GM23248 (cell line): ENCODE data around the gene SYNRG. TPM values are rescaled to one million over a fixed set of nuclear protein-coding genes. Genes with fewer than 3 reads are reported as not detected.
"Not testable (repeated sequence)": the region's sequence is repeated elsewhere in the genome, so short reads cannot be mapped to it uniquely, and the experiment has no call there.

Experiments used
- DNase-seq: peaks from one replicate; pipeline ENCODE4 v3.0.0-alpha.2; 2015
- H2AFZ ChIP-seq: fragments of 200-600 bp; sonication (generic); 2 replicates; pipeline ENCODE4 v1.6.1; 2016; ENCODE audit warnings: antibody characterized with exemption
- H3F3A ChIP-seq: fragments of 200-600 bp; sonication (generic); 2 replicates; pipeline ENCODE4 v1.6.1; 2016; ENCODE audit warnings: mild to moderate bottlenecking, antibody characterized with exemption, mixed run types; ENCODE audit not compliant: insufficient read depth
- H3K27ac ChIP-seq: fragments of 200-600 bp; sonication (generic); 2 replicates; pipeline ENCODE4 v1.5.1; 2016; ENCODE audit warnings: mild to moderate bottlenecking
- H3K27me3 ChIP-seq: fragments of 200-600 bp; sonication (generic); replicated peaks from 2 replicates; pipeline ENCODE4 v1.6.1; 2016; ENCODE audit warnings: mild to moderate bottlenecking; ENCODE audit not compliant: insufficient read depth
- H3K36me3 ChIP-seq: fragments of 200-600 bp; sonication (generic); 2 replicates; pipeline ENCODE4 v1.6.1; 2016; ENCODE audit warnings: low read depth, mild to moderate bottlenecking
- H3K4me1 ChIP-seq: fragments of 200-600 bp; sonication (generic); 2 replicates; pipeline ENCODE4 v1.6.1; 2016; ENCODE audit warnings: mild to moderate bottlenecking; ENCODE audit not compliant: insufficient read depth
- H3K4me2 ChIP-seq: fragments of 200-600 bp; sonication (generic); one replicate; pipeline ENCODE4 v1.6.1; 2016; ENCODE audit warnings: mild to moderate bottlenecking; ENCODE audit not compliant: unreplicated experiment
- H3K4me3 ChIP-seq: fragments of 200-600 bp; sonication (generic); 2 replicates; pipeline ENCODE4 v1.5.1; 2016; ENCODE audit warnings: mild to moderate bottlenecking
- H3K79me2 ChIP-seq: fragments of 200-600 bp; sonication (generic); 2 replicates; pipeline ENCODE4 v1.6.1; 2016; ENCODE audit warnings: mild to moderate bottlenecking; ENCODE audit not compliant: insufficient read depth
- H3K9ac ChIP-seq: fragments of 200-600 bp; sonication (generic); 2 replicates; pipeline ENCODE4 v1.6.1; 2016; ENCODE audit warnings: mild to moderate bottlenecking
- H3K9me2 ChIP-seq: fragments of 200-600 bp; sonication (generic); 2 replicates; pipeline ENCODE4 v1.6.1; 2016; ENCODE audit warnings: mixed run types, mild to moderate bottlenecking, moderate library complexity; ENCODE audit not compliant: insufficient read depth
- H3K9me3 ChIP-seq: fragments of 200-600 bp; sonication (generic); one replicate; pipeline ENCODE4 v1.6.1; 2017; ENCODE audit warnings: low read depth
- H4K20me1 ChIP-seq: fragments of 200-600 bp; sonication (generic); 2 replicates; pipeline ENCODE4 v1.6.0; 2016; ENCODE audit not compliant: insufficient read depth
- EZH2 ChIP-seq: fragments of 200-600 bp; sonication (generic); IDR thresholded peaks from 2 replicates; pipeline ENCODE4 v1.6.1; 2018; ENCODE audit warnings: antibody characterized with exemption, mild to moderate bottlenecking; ENCODE audit not compliant: insufficient read depth, poor library complexity, severe bottlenecking
- EZH2phosphoT487 ChIP-seq: fragments of 200-600 bp; sonication (generic); IDR thresholded peaks from 2 replicates; pipeline ENCODE4 v1.6.1; 2018; ENCODE audit warnings: antibody characterized with exemption, moderate library complexity, mild to moderate bottlenecking, low read depth; ENCODE audit not compliant: insufficient read depth
- WGBS, 2 experiments: methylation state at CpG; one replicate each; pipeline ENCODE4 v1.1.6; 2015 to 2017; ENCODE audit warnings: low lambda C conversion rate in 2 of 2, low coverage in 1 of 2; ENCODE audit errors: missing lambda C conversion rate in 2 of 2; 5-methylcytosine and 5-hydroxymethylcytosine counted together
- in situ Hi-C: fragments of 300-500 bp; cut with MboI; formaldehyde crosslinking; loops from 2 replicates; pipeline ENCODE4 v1.15.0; 2020
- polyA plus RNA-seq: library from polyadenylated mRNA; unstranded; fragments of >200 nt; fragmentation: Nextera tagmentation; extraction: Ambion mirVana; gene quantifications from 2 replicates; pipeline ENCODE4 v1.2.1, GENCODE V29; 2016
- total RNA-seq: library from RNA; depleted of rRNA; stranded (reverse); fragments of >200 nt; shearing (Covaris generic); gene quantifications from 2 replicates; pipeline ENCODE4 v1.2.3, GENCODE V29; 2014

SYNRG gene
- total and polyA plus RNA-seq, 2 experiments from 2014 or later, result 5.6 to 13.1 TPM

DNA sequence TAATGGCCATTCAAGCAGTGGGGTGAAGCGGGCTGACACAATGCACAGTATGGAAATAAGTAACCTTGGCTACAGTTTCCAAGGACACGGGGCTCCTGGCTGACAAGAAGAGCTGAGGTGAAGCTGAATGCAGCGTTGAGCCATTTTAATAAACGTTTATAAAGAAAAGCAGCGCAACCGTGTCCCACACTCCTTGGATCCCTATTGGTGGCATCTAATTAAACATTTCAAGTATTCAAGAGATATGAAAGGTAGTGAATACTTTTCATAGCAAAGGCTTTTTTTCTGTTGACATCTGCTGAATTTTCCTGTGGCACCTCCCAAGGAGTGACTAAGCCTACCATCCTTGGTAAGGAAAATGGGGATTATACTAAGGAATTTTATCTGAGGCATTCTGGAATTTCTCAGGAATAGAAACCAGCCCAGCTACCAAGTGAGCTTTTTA is 93.1 kb downstream of the SYNRG start:
- TF ChIP-seq EZH2 (no peak), EZH2phosphoT487 (no peak)
- Histone ChIP-seq H3K9me2 (no peaks in the 10 kb centered on the region), H3K27me3 (no peaks in the 10 kb centered on the region), H3K4me2 (no peak overlapping the region), H4K20me1 (no peaks in the 10 kb centered on the region), H3K4me1 (peaks cover 15% of the 10 kb centered on the region), H3K9me3 (no peaks in the 10 kb centered on the region), H3K27ac (peak overlapping the region; percentile 30), H3K9ac (no peak overlapping the region), H3K4me3 (no peak overlapping the region), H2AFZ (no peak overlapping the region), H3K79me2 (peaks cover 51% of the 10 kb centered on the region), H3F3A (peaks cover 52% of the 10 kb centered on the region), H3K36me3 (peaks cover 35% of the 10 kb centered on the region)
- 73 to 78% methylated on average over 6 of the region's 6 CpGs for WGBS, 2 experiments
- in situ Hi-C loops, result no loop called here
- peak; percentile 39 for DNase-seq

DNA sequence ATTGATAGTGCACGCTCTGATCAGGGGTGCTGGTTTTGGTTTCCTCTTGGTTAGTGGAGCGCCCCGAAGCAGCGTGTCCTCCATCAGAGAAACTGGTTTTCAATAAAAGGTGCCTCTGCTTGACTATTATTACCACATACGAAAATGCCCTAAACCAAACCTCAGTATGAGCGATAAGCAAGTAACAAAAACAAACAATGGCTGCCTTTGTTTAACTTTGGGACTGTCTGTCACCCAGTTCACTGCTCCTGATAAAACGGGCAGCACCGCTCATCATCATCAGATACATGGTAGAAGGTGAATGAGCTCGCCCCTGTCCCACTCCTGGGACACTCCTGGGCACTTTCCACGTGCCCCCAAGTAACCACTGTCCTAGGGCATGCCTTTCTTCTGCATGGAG is 95.5 kb downstream of the SYNRG start:
- in situ Hi-C loops, result no loop called here
- no peak overlapping the region for H3K9ac ChIP-seq
- H3F3A ChIP-seq, result peaks cover 43% of the 10 kb centered on the region
- no peaks in the 10 kb centered on the region for H3K9me3 ChIP-seq
- H3K4me2 ChIP-seq, result no peak overlapping the region
- H3K79me2 ChIP-seq, result peaks cover 73% of the 10 kb centered on the region
- H3K4me3 ChIP-seq, result no peak overlapping the region
- no peak for TF ChIP-seq EZH2phosphoT487
- TF ChIP-seq EZH2, result no peak
- H4K20me1 ChIP-seq, result 0 out of 2 replicates have a peak, but pooled peaks cover 4% of the 10 kb centered on the region
- no peaks in the 10 kb centered on the region for H3K27me3 ChIP-seq
- H3K27ac ChIP-seq, result no peak overlapping the region
- H2AFZ ChIP-seq, result no peak overlapping the region
- DNase-seq, result no peak
- no peaks in the 10 kb centered on the region for H3K9me2 ChIP-seq
- peaks cover 8% of the 10 kb centered on the region for H3K4me1 ChIP-seq
- H3K36me3 ChIP-seq, result peaks cover 34% of the 10 kb centered on the region
- 94% methylated on average over 10 of the region's 10 CpGs for WGBS, 2 experiments

DNA sequence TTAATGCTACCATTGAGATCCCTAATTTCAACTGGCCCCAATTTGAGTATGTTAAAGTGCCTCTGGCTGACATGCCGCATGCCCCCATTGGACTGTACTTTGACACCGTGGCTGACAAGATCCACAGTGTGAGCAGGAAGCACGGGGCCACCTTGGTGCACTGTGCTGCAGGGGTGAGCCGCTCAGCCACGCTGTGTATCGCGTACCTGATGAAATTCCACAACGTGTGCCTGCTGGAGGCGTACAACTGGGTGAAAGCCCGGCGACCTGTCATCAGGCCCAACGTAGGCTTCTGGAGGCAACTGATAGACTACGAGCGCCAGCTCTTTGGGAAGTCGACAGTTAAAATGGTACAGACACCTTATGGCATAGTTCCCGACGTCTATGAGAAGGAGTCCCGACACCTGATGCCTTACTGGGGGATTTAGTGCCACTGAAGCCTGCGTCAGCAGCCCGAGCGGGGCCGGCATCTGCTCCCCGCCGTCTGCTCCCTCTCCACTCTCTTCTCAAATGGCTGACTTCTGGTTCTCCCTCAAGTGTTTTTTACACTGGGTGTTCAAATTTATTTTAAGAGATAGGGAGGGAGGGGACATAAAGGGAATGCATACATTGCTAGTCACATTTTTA is 96.7 kb downstream of the SYNRG start:
- no peak overlapping the region for H3K9ac ChIP-seq
- DNase-seq, result no peak
- peaks cover 8% of the 10 kb centered on the region for H3K4me1 ChIP-seq
- 86 to 89% methylated on average over 24 of the region's 24 CpGs for WGBS, 2 experiments
- H3K36me3 ChIP-seq, result peaks cover 30% of the 10 kb centered on the region
- H3K4me2 ChIP-seq, result no peak overlapping the region
- H2AFZ ChIP-seq, result no peak overlapping the region
- no peaks in the 10 kb centered on the region for H3K27me3 ChIP-seq
- TF ChIP-seq EZH2 (no peak), EZH2phosphoT487 (no peak)
- no peaks in the 10 kb centered on the region for H3K9me3 ChIP-seq
- no peak overlapping the region for H3K4me3 ChIP-seq
- H3K9me2 ChIP-seq, result no peaks in the 10 kb centered on the region
- peaks cover 35% of the 10 kb centered on the region for H3F3A ChIP-seq
- peaks cover 8% of the 10 kb centered on the region; the same call in 1 of the 2 replicates for H4K20me1 ChIP-seq
- in situ Hi-C loops, result no loop called here
- H3K79me2 ChIP-seq, result peaks cover 85% of the 10 kb centered on the region
- H3K27ac ChIP-seq, result no peak overlapping the region

DNA sequence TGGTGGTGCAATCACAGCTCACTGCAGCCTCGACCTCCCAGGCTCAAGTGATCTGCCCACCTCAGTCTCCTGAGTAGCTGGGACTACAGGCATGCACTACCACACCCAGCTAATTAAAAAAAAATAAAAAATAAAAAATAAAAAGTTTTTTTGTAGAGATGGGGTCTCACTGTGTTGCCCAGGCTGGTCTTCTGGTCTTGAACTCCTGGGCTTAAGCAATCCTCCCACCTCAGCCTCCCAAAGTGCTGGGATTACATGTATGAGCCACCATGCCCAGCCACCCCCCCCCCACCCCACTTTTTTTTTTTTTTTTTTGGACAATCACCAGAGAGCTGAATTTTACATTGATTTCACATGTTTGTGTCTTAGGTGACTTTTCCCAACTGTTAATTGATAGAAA is 97.6 kb downstream of the SYNRG start:
- H2AFZ ChIP-seq, H3K9me3 ChIP-seq, H3K27ac ChIP-seq, H3K4me1 ChIP-seq, H3K4me3 ChIP-seq, in situ Hi-C loops, H3K9me2 ChIP-seq, H3K27me3 ChIP-seq, DNase-seq, H3K9ac ChIP-seq, H3K4me2 ChIP-seq: not testable (repeated sequence)
- WGBS, 2 experiments, result 92 to 95% methylated on average over 1 of the region's 1 CpG
- Histone ChIP-seq H4K20me1 (peaks cover 13% of the 10 kb centered on the region), H3F3A (peaks cover 29% of the 10 kb centered on the region), H3K79me2 (peaks cover 94% of the 10 kb centered on the region), H3K36me3 (peaks cover 30% of the 10 kb centered on the region)
